ENCODE results near the gene WDR17.

DNA sequence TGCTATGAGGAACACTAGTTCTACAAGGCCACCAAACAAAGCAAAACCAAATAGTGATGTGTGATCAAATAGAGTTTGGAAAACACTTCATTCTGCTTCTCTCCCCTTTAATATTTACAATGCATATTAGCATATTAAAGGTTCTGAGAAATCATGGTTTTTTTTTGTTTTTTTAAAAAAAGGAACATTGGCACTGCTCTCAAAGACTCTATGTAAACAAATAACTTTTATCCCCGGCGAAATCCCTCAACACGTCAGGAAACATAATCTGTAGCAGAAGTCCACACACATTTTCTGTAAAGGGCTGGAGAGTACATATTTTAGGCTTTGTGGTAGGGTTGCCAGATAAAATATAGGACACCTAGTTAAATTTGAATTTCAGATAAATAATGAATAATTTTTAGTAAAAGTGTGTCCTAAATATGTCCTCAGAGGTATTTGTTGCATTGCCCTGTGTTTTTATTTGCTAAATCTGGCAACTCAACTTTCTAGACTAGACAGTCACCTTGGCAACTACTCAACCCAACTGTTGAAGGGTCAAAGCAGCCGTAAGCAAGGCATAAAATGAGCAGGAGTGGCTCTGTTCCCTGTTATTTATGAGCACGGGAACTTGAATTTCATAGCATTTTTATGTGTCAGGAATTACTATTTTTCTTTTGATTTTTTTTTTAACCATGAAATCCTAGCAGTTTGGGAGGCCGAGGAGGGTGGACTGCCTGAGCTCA, 121.2 kb downstream of the WDR17 start:
- no peak for TF ChIP-seq ZNF263 (CRISPR knock-in tag; IDR thresholded peaks at IDR 0.05; ENCODE audit: low read depth)
- TF ChIP-seq, protein P1, sequence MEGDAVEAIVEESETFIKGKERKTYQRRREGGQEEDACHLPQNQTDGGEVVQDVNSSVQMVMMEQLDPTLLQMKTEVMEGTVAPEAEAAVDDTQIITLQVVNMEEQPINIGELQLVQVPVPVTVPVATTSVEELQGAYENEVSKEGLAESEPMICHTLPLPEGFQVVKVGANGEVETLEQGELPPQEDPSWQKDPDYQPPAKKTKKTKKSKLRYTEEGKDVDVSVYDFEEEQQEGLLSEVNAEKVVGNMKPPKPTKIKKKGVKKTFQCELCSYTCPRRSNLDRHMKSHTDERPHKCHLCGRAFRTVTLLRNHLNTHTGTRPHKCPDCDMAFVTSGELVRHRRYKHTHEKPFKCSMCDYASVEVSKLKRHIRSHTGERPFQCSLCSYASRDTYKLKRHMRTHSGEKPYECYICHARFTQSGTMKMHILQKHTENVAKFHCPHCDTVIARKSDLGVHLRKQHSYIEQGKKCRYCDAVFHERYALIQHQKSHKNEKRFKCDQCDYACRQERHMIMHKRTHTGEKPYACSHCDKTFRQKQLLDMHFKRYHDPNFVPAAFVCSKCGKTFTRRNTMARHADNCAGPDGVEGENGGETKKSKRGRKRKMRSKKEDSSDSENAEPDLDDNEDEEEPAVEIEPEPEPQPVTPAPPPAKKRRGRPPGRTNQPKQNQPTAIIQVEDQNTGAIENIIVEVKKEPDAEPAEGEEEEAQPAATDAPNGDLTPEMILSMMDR (IDR thresholded peaks at IDR 0.05), result no peak
